ENCODE results near the gene STARD3NL. TPM values are rescaled to one million over a fixed set of nuclear protein-coding genes. Genes with fewer than 3 reads are reported as not detected.

STARD3NL gene
- total and polyA plus RNA-seq, 2 experiments from 2014 or later = 55.1 to 55.3 TPM

- H3K79me2 ChIP-seq (replicated peaks; ENCODE audit: insufficient read depth) = peaks cover 52% of the 10 kb centered on the region
- H3F3A ChIP-seq (replicated peaks; ENCODE audit: low read depth) = no peaks in the 10 kb centered on the region
- Mint-ChIP-seq H3K27ac (no peak overlapping the region), H3K4me3 (no peak overlapping the region), H3K9me3 (no peaks in the 10 kb centered on the region), H3K36me3 (ENCODE audit: low read depth) (peaks cover 6% of the 10 kb centered on the region; the same call in 2 of the 3 replicates), H3K4me1 (peaks cover 33% of the 10 kb centered on the region), H3K27me3 (ENCODE audit: insufficient read depth, low read depth, poor library complexity) (peaks cover 4% of the 10 kb centered on the region)
- ATAC-seq (peak; percentile 25; the same call in 2 of the 3 replicates), DNase-seq (ENCODE audit: low spot score) (no peak)
- no peaks in the 10 kb centered on the region for H3K36me3 ChIP-seq (ENCODE audit: insufficient read depth)
- H3K4me2 ChIP-seq = no peak overlapping the region
- H4K20me1 ChIP-seq (replicated peaks; ENCODE audit: insufficient read depth) = no peaks in the 10 kb centered on the region
- H3K4me3 ChIP-seq = no peak overlapping the region
- H3K4me1 ChIP-seq (ENCODE audit: insufficient read depth) = peaks cover 26% of the 10 kb centered on the region
- no peaks in the 10 kb centered on the region for H3K9me2 ChIP-seq (ENCODE audit: insufficient read depth)
- TF ChIP-seq EZH2phosphoT487 (IDR thresholded peaks at IDR 0.05; ENCODE audit: unreplicated experiment) = no peak
- TF ChIP-seq CREB1 (CRISPR knock-in tag; IDR thresholded peaks at IDR 0.05; ENCODE audit: low read depth) = no peak
- no peak for TF ChIP-seq ZNF114 (CRISPR knock-in tag; IDR thresholded peaks at IDR 0.05)
- no peak for TF ChIP-seq ZNF331 (CRISPR knock-in tag; IDR thresholded peaks at IDR 0.05; ENCODE audit: low read depth)
- TF ChIP-seq ZNF462 (CRISPR knock-in tag; IDR thresholded peaks at IDR 0.05) = no peak
- TF ChIP-seq EZH2 (IDR thresholded peaks at IDR 0.05; ENCODE audit: low read depth, unreplicated experiment) = no peak
- no peak for TF ChIP-seq REST (IDR thresholded peaks at IDR 0.05; ENCODE audit: unreplicated experiment)
- no peaks in the 10 kb centered on the region for H3K27me3 ChIP-seq (ENCODE audit: insufficient read depth)
- H2AFZ ChIP-seq = no peak overlapping the region
- H3K27ac ChIP-seq (ENCODE audit: low read depth) = no peak overlapping the region
Observed at GRCh38 chr7:38199782-38200181, 21.7 kb downstream of the STARD3NL start.
